ENCODE results near the gene ASB2.

DNA sequence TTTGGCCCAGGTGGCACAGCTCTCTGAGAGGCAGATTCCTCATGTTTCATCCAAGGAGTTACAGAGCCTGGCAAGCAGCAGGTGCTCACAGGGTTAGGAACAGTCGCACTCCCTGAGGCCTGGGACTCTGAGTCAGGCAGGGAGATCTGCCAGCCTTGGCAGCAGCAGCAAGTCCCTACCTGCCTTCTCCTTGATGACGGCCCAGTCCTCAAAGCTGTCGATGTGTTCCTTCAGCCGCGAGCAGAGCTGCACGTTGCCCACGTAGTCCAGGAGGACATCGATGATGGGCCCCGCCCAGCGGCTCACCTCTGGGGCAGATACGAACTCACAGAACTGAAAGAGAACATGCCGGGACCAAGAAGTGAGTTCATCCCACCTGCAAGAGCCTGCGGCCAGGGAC, 38.9 kb downstream of the ASB2 start:
- TF ChIP-seq, protein P1, sequence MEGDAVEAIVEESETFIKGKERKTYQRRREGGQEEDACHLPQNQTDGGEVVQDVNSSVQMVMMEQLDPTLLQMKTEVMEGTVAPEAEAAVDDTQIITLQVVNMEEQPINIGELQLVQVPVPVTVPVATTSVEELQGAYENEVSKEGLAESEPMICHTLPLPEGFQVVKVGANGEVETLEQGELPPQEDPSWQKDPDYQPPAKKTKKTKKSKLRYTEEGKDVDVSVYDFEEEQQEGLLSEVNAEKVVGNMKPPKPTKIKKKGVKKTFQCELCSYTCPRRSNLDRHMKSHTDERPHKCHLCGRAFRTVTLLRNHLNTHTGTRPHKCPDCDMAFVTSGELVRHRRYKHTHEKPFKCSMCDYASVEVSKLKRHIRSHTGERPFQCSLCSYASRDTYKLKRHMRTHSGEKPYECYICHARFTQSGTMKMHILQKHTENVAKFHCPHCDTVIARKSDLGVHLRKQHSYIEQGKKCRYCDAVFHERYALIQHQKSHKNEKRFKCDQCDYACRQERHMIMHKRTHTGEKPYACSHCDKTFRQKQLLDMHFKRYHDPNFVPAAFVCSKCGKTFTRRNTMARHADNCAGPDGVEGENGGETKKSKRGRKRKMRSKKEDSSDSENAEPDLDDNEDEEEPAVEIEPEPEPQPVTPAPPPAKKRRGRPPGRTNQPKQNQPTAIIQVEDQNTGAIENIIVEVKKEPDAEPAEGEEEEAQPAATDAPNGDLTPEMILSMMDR (optimal IDR thresholded peaks at IDR 0.05 in 1 of 3, IDR thresholded peaks at IDR 0.05 in 1 of 3, conservative IDR thresholded peaks at IDR 0.05 in 1 of 3; ENCODE audit: extremely low read depth in 1 of 3, insufficient read depth in 2 of 3, low read length in 3 of 3): no peak
- TF ChIP-seq EZH2 (IDR thresholded peaks at IDR 0.05; ENCODE audit: low read length): no peak

Measured in keratinocyte (primary cell).